EH (cell line): ENCODE measurements around the gene PLN.
A peak's percentile ranks its signal among the peaks of the same experiment; 100 is the strongest.

Experiments used
- DNase-seq: peaks from one replicate; pipeline ENCODE4 v3.0.0-alpha.2; 2015; ENCODE audit warnings: low read depth

Gene PLN

DNA sequence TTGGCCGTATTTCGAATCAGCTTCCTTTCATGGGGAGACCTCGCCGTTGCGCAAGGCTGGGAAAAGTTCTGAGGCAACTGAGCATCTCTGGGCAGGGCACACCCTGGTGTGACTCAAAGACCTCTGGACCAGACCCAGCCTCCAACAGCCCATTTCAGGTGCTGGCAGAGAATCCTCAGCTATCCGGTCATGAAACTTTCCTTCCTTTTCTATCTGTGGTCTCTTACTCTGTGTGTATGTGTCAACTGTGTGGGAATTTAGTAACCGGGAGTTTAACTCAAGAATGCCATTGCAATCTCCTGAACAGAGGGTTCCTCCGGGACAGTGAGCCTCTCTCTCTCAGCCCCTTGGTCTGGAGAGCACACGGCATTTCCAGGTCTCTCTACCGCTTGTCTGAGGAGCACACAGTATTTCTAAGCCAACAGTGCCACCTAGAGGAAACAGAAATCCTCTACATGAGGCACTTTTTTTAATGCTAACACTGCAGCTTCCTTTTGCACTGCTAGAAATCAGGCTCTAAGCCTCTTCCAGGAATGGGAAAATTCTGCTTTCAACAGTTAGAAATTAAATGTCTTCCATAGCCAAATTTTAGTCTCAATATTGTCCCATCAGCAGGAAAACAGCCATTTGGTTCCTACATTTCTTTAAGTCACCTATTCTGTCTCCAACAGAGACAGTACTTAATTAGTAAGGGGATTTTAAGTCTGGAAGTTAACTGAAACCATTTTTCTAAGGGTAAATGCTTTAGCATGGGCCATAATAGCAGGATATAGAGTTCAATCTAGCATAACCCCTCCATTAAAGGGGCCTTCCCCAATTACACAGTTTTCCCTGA lies 32.7 kb downstream of the PLN start:
- DNase-seq, result peak; percentile 80

DNA sequence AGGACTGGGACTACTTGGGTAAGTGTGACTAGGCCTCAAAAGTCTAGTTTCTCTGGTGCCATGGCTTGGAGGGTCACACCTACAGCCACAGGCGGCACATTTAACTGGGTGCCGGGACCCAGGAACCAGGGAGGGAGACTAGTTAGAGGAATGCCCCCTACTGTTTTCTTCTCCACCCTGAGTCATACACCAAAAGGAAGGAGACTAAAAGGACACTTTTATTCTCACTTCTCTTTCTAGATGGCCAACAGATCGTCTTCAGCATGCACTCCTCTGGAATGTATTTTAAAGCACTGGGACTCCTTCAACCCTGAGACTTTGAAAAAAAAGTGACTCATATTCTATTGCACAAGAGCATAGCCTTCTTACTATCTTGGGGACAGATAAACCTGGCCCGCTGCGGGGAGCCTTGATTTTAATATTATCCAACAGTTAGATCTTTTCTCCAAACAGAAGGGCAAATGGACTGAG lies 33.4 kb downstream of the PLN start:
- peak; percentile 90 for DNase-seq

DNA sequence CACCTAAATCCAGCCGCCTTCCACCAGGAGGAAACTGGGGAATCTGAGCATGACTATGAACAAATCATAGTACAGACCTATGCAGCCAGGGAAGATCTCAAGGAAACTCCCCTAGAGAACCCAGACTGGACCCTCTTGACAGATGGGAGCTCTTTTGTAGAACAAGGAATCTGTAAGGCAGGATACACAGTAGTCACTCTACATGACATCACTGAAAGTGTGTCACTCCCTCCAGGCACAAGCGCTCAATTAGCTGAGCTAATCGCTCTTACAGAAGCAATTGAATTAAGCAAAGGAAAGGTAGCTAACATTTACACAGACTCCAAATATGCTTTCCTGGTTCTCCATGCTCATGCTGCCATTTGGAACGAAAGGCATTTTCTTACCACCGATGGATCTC lies 36.8 kb downstream of the PLN start:
- no peak for DNase-seq

DNA sequence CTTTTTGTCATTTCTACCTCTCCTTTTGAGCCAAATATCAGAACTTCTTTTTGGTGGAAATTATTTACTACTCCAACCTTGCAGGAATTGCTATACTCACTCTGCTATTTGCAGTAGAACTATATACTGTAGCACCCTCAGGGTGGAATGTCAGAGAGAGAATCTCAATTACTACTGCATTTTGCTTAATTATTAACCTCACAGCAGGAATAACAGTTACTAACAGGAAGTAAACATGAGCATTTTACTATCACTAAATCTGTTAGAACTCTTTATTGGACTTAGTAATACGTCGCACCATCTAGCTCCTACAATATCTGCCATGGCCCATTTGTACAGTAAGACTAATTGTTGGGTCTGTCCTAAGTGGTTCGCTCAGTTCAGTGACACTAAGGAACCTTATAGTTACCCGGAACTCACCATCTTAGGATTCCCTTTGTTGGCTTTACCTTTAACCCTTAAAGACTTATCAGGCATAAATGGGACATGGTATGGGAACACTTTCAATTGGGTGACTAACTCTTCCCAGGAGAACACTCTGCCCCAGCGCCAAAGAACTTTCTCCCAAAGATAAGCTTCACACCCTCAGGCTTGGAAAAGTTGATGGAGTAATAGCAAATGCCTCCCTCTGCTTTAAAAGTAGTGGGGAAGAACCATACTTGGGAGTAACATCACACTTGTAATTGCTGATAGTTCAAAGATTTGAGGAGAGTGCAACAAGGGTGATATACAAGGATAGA lies 38.8 kb downstream of the PLN start:
- no peak for DNase-seq

DNA sequence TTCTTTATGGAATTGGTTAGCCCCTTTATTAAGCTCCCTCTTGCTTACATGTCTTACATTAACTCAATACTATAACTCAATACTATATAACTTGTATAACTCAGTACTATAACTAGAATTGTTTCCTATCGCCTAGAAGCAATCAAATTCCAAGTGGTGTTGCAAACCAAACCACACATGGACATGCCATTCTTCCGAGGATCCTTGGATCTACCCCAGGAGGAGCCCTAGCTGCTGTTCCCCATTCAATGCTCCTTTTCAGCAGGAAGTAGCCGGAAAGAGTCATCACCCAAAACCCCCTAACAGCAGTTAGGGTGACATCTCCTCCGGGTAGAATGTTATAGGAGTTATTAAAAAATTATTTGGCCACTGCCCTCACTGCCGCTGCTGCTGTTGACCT lies 40.5 kb downstream of the PLN start:
- peak; percentile 66 for DNase-seq

DNA sequence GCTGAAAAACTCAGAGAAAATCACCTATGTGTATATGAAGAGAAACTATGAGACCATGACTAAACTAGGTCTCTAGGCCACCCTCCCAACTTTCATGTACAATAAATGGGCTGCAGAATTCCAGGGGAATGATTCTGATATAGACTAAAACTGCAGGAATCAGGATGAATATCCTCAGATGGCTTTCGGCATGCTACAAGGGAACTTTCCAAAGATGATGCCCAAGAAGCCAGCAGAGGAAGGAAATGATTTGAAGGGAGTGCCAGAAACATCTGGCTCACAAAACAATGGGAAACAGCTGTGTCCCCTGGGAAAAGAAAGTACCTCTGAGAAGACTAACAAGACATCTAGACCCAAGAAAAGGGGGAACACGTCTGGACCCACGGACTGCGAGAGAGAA lies 41.1 kb downstream of the PLN start:
- peak; percentile 32 for DNase-seq

DNA sequence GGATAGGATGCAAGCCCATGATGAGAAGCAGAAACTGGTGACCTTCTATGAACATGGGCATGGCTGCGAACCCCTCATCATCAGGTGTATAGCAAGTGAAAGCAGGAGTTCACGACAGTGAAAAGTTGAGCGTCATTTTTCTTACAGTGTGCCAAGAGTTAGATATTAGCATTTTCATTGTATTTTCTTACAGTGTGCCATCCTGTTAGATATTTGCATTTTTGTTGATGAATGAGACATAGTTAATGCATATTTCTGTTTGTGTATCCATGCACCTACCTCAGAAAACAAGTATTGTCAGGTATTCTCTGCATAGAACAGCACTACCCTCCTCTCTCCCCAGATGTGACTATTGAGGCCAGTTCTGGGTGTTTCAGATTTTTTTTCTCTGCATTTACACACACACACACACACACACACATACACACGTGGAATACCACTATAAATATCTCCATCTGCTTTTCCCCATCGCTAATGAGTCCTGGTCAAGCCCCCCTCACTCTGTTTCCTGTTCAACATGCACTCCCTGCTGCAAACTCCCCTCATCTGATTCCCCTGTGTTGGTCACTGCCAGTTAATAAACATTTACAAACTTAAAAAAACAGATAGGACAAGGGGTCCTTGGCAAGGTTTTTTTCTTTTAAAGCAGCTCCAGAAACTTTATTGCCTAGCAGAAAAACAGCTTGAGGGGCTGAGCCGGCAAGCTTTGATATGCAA lies 41.7 kb downstream of the PLN start:
- DNase-seq, result no peak

DNA sequence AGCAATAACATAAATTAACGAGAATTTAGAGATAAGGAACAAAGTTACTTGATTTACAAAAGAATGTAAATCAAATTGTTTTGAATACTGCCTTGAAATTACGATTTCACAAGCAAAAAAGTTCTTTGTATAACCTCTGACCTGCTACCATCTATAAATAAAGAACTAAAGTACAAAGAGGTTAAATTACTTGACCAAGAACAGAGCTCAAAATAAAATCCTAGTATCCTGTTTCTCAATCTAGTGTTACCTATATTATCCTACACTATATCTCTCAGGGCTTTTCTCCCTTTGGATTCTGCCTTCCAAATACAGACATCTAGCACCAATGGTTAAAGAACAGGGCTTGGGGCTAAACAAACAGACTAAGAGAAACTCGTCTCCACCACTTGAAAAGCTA lies 43.8 kb downstream of the PLN start:
- no peak for DNase-seq

DNA sequence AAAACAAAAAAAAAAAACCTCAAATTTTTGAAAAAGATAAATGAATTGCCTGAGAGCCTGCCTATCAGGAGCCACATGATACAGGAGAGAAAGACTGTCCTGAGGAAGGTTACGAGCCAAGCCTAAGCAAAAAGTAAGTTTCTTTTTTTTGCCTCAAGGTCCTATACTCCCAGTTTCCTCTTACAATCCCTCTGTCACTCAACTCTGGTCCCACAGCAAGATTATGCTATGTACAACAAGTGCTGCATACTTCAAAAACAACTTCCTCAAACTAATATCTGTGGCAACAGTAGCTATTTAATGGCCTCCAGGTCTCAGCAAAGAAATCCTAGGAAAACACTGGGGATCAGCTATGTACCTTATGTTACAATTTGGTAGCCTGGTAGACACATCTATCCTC lies 46.8 kb downstream of the PLN start:
- DNase-seq, result no peak

DNA sequence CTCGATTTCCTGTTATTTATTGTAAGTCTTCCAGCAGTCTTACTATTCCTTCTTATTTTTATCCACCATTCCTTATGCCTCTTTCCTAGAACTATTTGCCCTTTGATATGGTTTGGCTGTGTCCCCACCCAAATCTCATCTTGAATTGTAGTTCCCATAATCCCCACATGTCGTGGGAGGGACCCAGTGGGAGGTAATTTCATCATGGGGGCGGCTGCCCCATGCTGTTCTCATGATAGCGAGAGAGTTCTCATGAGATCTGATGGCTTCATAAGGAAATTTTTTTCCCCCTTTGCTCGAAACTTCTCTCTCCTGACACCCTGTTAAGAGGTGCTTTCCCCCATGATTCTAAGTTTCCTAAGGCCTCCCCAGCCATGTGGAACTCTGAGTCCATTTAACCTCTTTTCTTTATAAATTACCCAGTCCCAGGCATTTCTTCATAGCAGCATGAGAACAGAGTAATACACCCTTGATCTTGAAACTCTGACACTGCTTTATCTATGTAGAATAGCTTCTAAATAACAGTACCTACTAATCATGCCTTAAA lies 48.8 kb downstream of the PLN start:
- no peak for DNase-seq

DNA sequence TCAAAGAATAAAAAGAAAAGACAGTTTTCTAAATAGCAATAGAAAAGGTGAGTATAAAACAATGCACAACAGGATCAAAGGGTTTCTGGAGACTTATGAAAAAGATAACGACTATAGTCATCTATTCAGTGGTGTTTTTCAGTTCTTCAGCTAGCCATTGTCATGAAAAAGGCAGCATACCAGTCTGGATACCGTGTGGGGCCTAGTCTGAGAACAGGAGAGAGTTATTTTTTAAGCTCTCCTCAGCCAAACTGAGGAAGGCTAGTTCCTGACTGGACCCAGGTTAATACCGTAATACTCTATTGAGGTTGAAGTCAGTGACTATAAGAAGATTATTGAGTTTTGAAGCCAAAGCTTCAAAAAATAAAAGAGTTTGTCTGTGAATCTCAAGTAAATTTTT lies 49.5 kb downstream of the PLN start:
- DNase-seq, result no peak

DNA sequence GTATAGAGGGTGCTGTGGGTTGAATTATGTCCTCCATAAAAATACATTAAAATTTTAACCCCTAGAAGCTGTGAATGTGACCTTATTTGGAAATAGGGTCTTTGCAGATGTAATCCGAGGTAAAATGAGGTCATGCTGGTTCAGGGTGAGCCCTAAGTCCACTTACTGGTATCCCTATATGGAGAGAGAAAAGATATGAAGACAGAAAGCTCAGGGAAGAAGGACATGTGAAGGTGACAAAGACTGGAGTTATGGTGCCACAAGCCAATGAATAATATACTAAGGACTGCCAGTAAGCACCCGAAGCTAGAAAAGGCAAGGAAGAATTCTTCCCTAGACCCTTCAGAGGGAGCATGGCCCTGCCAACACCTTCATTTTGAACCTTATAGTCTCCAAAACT lies 50.2 kb downstream of the PLN start:
- no peak for DNase-seq

DNA sequence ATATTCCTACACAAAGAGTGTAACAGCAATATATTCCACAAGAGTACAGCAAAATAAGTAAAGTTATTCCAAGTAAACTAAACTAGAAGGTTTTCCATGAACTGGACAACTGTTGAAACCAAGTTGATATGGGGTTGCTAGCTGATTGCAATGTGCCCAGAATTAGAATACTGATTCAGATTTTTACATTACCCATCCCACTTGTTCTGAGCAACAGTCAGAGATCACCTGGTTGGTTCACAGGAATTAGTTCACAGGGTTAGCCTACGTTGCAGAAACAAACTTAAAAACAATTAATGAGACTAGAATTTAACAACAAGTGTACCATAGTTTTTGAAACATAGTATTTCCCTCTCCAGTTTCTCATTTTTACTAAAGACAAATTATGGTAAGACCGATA lies 54.2 kb downstream of the PLN start:
- no peak for DNase-seq

DNA sequence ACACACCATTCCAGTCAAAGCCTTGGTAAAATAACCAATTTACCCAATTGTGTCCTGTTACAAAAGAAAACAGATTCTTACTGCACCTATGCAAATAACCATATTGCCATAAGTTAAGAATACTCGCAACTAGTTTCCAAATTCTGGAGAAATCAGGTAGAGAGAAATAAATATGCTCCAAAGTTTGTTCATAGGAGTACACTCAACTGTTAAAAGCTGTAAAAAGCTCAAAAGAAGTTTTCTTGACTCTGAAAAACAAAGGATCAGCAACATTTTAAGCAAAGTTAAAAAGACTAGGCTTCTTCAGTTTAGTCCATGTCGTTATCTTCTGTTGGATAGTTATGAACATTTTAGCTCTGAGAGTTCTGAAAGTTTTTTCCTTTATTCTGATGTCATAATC lies 55.3 kb downstream of the PLN start:
- no peak for DNase-seq

DNA sequence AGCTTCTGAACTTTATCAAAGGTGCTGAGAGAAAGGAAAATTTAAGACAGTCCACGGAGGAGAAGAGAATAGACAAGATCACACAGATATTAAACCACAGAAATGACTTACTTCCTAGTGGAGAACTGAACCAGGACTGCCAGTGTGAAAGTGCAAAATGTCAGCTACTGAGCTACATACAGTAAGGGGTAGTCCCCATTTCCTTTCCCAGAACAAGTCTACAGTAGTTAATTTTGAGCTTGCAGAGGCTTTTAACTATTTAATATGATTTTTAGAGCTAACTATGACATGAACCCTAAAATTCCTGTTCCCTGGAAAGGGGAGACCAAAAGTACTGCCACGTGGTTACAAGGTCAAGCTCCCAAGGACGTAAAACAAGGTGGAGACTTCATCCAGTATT lies 58.2 kb downstream of the PLN start:
- no peak for DNase-seq

DNA sequence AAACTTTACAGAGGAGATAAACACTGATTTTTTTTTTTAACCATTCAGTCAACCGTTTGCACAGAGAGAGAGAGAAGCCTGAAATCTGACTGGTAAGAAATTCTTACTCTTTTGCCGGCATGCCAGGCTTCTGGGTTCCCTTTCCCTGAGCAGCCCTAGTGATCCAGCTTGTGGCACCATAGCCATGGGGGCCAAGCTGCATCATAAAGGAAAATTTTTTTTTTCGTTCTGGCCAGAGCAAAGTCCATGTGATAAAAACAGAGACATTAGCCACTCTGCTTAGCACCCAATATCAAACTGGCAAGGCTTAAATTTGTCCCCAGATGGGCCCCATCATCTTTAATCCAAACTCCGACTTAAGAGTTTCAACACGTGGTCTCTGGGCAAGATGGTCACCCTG lies 58.8 kb downstream of the PLN start:
- DNase-seq, result no peak
